Kidney epithelial cell (primary cell): ENCODE measurements around the gene PAFAH1B1. TPM values are rescaled to one million over a fixed set of nuclear protein-coding genes. Genes with fewer than 3 reads are reported as not detected.
"Not testable (repeated sequence)": the region's sequence is repeated elsewhere in the genome, so short reads cannot be mapped to it uniquely, and the experiment has no call there.

Experiments
- DNase-seq: peaks from one replicate; pipeline ENCODE4 v3.0.0-alpha.2; 2010; ENCODE audit warnings: low read depth
- H3K27me3 ChIP-seq: 2 replicates; pipeline ENCODE4 v1.6.0; 2011; ENCODE audit warnings: low read length; ENCODE audit not compliant: control insufficient read depth, insufficient read depth
- H3K36me3 ChIP-seq: 2 replicates; pipeline ENCODE4 v1.5.1; 2011; ENCODE audit warnings: low read length; ENCODE audit not compliant: control insufficient read depth, insufficient read depth
- H3K4me3 ChIP-seq: 2 replicates; pipeline ENCODE4 v1.5.1; 2011; ENCODE audit warnings: low read depth, mild to moderate bottlenecking, control low read depth, low read length
- CTCF ChIP-seq: IDR thresholded peaks from 2 replicates; pipeline ENCODE4 v1.5.1; 2011; ENCODE audit warnings: mild to moderate bottlenecking, moderate library complexity, low read length, control low read depth, inconsistent platforms; ENCODE audit not compliant: insufficient read depth, poor library complexity, severe bottlenecking
- total RNA-seq: library from RNA; depleted of rRNA; stranded (reverse); fragments of >200 nt; gene quantifications from 2 replicates; pipeline ENCODE4 v1.2.3, GENCODE V29; 2015

The PAFAH1B1 gene
- total RNA-seq, 1 donor from 2014 or later, result 54.7 TPM

- Histone ChIP-seq H3K27me3 (no peaks in the 10 kb centered on the region), H3K4me3 (no peak overlapping the region), H3K36me3 (no peaks in the 10 kb centered on the region)
- no peak for DNase-seq
- no peak for TF ChIP-seq CTCF
These were observed 44.0 kb downstream of the PAFAH1B1 start for GRCh38 chr17:2637422-2637821.

- Histone ChIP-seq H3K36me3 (no peaks in the 10 kb centered on the region), H3K27me3 (no peaks in the 10 kb centered on the region), H3K4me3 (no peak overlapping the region)
- DNase-seq, result no peak
- TF ChIP-seq CTCF, result no peak
These were observed 51.5 kb downstream of the PAFAH1B1 start for GRCh38 chr17:2644971-2645370.

GRCh38 chr17:2647957-2648356 is 54.5 kb downstream of the PAFAH1B1 start:
- Histone ChIP-seq H3K4me3 (no peak overlapping the region), H3K27me3 (no peaks in the 10 kb centered on the region), H3K36me3 (no peaks in the 10 kb centered on the region)
- TF ChIP-seq CTCF, result no peak
- DNase-seq, result no peak

GRCh38 chr17:2649191-2649590 is 55.7 kb downstream of the PAFAH1B1 start:
- Histone ChIP-seq H3K36me3 (no peaks in the 10 kb centered on the region), H3K4me3 (no peak overlapping the region), H3K27me3 (no peaks in the 10 kb centered on the region)
- DNase-seq, result no peak
- TF ChIP-seq CTCF, result no peak

- not testable (repeated sequence) for DNase-seq, H3K36me3 ChIP-seq, H3K27me3 ChIP-seq, H3K4me3 ChIP-seq
These were observed 59.5 kb downstream of the PAFAH1B1 start for GRCh38 chr17:2652911-2653310.

GRCh38 chr17:2655546-2655945 is 62.1 kb downstream of the PAFAH1B1 start:
- TF ChIP-seq CTCF, result no peak
- Histone ChIP-seq H3K27me3 (no peaks in the 10 kb centered on the region), H3K4me3 (no peak overlapping the region), H3K36me3 (no peaks in the 10 kb centered on the region)
- no peak for DNase-seq
